ENCODE measurements around the gene TMEM187. TPM values are rescaled to one million over a fixed set of nuclear protein-coding genes. Genes with fewer than 3 reads are reported as not detected.
A peak's percentile ranks its signal among the peaks of the same experiment; 100 is the strongest.
"Not testable (repeated sequence)": the region's sequence is repeated elsewhere in the genome, so short reads cannot be mapped to it uniquely, and the experiment has no call there.

TMEM187 gene
- total RNA-seq, 1 experiment from 2014 or later, result 23.4 TPM

GRCh38 chrX:153971124-153971449 is 1.5 kb upstream of the TMEM187 start:
- DNase-seq (ENCODE audit: low spot score), result peak; percentile 97

GRCh38 chrX:153971450-153972367 is 845 bp upstream of the TMEM187 start, which contains the start of gene HCFC1:
Gene HCFC1, minus strand, starts transcription at chrX:153971818. Its CDS starts 978 bp downstream, at chrX:153970840.
- DNase-seq (ENCODE audit: low spot score), result peak; percentile 96

DNA sequence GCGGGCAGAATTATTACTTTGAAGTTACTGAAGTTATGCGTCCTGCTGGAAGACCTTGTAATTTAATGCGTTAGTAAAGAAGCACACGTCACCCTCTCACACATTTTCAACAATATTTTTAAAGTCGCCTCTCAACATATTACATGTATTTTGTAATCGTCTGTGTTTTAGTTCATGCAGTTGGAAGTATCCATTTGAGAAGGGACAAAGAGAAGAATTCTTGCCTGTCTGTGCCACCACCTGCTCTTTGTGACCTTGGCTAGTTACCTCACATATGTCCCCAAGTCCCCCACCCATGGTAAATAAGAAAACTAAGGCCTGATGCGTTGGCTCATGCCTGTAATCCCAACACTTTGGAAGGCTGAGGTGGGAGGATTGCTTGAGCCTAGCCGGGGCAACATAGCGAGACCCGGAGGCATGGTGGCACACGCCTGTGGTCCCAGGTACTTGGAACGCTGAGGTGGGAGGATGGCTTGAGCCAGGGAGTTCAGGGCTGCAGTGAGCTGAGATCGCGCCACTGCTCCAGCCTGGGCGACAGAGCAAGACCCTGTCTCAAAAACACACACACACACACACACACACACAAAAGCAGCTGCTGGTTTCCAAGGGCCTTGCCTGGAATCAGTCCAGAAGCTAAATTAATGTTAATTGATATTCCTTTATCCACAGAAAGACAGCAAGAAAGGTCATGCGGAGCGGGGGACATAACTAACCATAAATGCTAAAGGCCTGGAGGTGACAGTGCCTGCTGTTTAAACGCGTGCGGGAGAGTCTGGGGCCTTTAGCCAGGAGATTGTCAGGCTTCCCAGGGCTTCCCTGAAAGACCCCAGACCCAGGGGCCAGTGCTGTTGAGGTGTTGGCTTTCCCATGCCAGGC is 811 bp downstream of the TMEM187 start:
- no peak for DNase-seq (ENCODE audit: low spot score)

DNA sequence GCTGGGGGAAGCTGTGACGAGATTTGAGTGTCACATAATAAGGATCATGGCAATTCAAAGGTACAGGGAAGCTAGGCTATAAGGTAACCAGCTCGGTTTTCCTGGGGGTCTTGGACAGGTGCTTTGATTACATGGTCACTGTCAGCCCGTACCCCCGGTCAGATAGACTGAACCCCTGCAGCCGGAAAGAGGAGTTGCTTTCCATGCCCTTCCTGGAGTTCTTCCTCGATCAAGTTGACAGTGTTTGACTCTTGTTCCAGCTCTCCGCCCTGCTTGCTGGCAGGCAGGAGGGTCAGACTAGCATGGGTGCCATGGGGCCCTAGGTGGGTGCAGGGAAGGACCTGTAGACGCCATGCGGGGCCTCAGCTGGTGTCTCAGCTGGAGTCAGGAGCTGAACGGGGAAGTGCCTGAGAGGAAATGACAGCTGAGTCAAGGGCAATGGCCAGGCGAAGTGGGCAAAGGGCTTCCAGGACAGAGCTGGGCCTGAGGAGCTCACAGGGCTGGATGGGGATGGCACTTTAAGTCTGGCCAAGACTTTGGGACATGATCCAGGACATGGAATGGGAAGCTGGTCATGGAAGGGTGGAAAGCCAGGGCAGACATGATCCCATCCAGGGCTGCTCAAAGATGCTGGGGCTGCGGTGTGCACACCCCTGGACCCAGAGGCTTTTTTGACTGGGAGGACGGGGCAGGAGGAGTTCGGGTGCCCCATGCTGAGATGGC is 1.6 kb downstream of the TMEM187 start:
- peak; percentile 21 for DNase-seq (ENCODE audit: low spot score)

DNA sequence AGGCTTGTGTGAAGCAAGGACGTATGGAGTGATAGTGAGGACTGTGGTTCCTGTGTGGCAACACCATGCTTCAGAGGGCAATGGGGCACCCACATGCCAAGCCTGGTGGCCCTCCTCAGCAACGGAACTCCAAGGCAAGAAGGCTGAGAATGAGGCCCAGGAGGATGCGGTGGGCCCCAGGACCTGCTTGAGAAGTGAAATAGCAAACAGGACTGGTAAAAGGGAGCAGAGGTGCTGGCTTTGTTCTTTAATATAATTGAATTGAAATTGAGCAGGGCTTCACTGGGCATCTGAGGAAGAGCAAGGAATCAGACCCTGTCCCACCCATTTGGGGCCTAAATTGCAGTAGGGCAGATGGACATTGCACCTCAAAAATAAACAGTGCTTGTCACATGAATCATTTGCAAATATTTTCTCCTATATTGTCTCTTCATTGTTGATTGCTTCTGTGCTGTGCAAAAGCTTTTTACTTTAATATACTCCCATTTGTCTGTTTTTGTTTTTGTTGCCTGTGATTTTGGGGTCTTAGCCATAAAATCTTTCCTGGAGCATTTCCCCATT is 2.3 kb downstream of the TMEM187 start:
- DNase-seq (ENCODE audit: low spot score), result no peak

DNA sequence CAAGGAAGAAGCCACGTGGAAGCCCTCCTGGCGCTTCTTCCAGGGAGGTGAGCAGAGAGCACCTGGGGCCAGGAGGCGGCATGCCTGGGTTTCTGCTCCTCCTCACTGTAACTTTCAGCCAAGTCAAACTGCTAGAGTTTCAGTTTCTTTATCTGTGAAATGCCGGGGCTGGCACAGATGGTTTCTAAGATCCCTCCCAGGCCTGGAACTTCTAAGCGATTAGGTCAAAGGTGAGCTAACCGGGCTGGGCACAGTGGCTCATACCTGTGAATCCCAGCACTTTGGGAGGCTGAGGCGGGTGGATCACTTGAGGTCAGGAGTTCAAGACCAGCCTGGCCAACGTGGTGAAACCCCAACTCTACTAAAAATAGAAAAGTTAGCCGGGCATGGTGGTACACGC is 7.8 kb downstream of the TMEM187 start:
- not testable (repeated sequence) for DNase-seq (ENCODE audit: low spot score)

DNA sequence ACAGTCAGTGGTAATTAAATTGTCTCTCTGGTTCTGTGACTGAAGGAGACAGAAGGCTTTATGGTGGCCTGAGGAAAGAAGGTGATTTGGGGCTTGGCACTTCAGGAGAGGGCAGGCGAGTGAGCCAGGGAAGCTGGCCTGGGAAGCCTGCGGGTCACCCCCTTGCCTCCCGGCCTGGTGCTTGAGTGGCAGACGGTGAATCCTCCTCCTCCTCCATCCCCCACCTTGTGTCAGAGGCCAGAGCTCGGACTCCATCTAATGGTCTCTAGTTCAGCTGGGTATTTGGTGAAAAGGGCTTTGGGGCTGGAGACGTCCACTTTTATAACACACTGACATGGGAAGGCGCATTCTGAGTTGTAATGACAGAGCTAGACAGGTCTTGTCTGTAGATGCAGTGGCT is 8.7 kb downstream of the TMEM187 start:
- no peak for DNase-seq (ENCODE audit: low spot score)

DNA sequence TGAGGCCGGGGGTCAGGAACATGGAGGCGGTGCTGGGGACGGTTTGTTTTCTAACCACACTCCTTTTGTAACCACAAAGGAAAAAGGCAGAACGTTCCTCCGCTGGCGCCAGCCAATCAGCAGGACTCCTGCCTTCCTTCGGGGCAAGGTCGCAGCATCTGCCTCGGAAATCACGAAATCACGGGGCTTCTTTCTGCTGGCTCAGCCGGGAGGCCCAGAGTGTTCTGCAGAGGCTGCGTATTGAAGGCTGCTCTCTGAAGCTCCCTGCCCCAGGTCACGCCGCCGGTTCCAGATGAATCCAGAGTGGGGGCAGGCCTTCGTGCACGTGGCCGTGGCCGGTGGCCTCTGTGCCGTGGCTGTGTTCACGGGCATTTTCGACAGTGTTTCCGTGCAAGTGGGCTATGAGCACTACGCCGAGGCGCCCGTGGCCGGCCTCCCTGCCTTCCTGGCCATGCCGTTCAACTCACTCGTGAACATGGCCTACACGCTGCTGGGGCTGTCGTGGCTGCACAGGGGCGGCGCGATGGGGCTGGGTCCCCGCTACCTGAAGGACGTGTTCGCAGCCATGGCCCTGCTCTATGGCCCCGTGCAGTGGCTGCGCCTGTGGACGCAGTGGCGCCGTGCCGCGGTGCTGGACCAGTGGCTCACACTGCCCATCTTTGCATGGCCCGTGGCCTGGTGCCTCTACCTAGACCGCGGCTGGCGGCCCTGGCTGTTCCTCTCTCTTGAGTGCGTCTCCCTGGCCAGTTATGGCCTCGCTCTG is 9.4 kb downstream of the TMEM187 start:
- no peak for DNase-seq (ENCODE audit: low spot score)

DNA sequence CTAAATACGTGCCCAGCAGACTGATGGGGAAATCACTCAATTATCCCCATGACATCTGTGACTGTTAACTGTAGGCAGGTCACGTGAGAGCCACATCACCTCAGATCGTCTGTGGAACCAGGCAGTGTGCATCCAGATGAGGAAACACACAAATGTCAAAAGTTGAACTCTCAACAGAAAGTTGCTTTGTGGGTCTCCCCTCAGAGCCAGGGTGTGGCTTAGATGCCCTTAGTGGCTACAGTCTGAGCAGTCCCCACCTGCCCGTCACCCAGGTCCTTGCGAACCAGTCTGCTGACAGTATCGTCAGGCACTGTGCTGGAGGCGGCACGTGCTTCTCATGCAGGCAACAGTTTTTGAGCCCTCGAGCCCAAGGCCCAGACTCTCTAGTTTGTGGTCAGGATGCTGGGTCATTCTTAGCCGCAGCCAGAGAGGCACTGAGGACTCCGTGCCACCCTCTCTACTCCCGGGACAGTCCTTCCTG is 10.8 kb downstream of the TMEM187 start:
- no peak for DNase-seq (ENCODE audit: low spot score)

DNA sequence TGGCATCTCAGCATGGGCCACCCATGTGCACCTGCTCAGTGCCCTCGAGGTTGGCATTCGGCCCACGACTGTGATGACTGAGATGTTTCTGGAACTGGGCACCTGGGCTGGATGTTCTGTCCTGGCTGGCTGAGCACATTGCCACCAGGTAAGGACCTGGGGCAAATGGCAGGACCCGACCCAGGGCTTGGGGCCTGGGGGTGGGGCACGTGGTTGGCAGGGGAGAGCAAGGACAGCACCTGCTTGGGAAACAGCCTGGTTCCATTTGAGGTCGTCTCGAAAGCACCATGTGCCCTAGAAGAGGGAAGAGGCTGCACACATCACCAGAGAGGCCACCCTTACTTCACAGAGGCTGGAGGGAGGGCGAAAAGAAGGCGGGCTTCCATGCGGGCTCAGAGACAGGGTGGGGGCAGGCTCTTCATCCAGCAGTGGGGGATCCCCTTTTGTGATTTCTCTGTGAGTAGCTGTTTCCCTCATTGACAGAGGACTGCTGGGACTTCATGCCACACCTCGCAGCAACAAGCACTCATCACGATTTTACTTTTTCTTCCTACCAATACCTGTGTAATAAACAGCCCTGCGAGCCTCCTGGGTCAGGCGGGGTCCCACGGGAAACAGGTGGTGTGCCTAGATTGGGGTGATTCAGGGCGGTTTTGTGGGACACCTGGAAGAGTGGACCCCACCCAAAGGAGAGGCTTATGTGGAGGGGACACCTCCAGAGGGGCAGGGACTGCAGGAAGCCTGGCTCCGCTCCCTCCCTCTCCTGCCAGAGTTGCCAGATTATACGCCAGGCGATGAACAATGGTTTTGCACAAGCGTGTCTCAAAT is 12.0 kb downstream of the TMEM187 start:
- DNase-seq (ENCODE audit: low spot score), result no peak

DNA sequence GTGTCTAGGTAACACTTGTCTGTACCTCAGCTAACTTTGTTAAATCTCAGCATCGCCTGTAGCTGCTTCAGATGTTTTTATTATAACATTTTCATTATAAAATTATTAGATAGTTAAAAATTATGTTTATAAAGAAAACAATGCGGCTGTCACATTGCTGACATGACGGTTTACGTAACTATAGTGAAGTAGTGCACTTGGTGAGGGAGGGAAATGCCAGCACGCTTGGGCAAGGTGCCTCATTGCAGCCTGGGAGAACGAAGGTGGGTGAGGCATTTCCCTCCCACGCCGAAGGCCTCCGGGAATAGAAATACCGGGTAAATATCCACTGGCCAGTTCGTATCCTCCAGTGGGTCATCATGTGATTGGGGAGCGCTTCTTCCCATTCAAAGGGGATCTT is 15.9 kb downstream of the TMEM187 start:
- DNase-seq (ENCODE audit: low spot score), result no peak

- no peak for DNase-seq (ENCODE audit: low spot score)
Measured at GRCh38 chrX:153989973-153990655, 17.6 kb downstream of the TMEM187 start.

DNA sequence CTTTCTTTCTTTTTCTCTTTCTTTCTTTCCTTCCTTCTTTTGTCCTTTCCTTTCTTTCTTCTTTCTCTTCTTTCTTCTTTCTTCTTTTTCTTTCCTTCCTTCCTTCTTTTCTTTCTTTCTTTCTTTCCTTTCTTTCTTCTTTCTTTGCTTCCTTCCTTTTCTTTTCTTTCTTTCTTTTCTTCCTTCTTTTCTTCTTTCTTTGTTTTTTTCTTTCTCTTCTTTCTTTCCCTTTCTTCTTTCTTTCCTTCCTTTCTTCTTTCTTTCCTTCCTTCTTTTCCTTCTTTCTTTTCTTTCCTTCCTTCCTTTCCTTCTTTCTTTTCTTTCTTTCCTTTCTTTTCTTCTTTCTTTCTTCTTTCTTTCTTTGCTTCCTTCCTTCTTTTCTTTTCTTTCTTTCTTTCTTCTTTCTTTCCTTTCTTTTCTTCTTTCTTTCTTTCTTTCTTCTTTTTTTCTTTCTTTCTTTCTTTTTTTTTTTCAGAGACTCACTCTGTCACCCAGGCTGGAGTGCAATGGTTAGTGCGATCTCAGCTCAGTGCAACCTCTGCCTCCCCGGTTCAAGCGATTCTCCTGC is 18.5 kb downstream of the TMEM187 start:
- no peak for DNase-seq (ENCODE audit: low spot score)

DNA sequence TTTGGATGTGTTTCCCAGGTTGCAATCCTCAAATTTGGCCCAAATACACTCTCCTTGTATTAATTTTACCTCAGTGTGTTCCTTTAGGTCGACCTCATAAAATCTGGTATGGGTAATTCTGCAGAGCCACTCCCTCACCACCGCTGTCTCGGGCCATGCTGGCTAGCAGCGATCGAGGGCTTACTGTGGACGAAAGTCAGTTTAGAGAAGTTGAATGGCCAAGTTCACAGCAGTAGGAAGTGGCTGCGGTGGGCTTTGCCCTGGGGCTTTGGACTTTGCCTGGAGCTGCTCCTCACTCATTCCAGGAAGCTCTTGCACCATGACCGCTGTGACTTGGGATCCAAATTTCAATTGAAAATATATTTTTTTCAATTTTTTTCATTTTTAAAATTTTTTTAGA is 19.6 kb downstream of the TMEM187 start:
- DNase-seq (ENCODE audit: low spot score), result no peak

DNA sequence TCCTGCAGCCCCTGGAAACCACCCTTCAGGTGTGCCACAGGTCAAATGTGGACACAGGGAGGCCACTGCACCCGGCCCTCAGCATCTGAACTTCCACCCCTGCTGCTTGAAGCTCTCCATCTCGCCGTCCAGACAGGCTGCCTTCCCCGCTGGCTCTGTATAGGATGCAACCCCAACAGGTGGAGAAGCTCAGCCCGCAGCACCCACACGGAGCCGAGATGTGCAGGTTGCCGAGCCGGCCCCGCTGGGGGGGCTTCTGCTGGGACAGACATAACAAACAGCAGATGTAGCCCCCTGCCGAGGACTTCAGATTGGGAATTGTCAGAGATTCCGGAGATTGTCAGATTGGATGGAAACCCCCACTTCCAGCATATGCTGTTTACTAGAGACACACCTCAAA is 20.5 kb downstream of the TMEM187 start:
- DNase-seq (ENCODE audit: low spot score), result no peak

DNA sequence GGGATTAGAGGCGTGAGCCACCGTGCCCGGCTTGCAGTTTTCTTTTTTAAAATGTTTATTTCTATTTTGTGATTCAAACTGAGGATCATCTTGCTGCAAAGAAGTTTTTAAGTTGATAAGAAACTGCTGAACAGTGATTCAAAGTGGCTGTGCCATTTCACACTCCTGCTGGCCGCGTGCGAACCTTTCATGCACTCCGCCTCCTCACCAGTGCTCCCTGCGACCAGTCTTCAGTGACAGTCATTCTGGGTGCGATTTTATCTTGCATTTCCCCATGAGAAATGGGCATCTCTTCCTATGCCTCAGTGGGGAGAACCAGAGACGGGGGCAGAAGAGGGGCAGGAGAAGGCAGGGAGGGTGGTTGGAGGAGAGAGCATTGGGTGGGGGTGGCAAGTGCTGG is 21.4 kb downstream of the TMEM187 start:
- DNase-seq (ENCODE audit: low spot score), result no peak

DNA sequence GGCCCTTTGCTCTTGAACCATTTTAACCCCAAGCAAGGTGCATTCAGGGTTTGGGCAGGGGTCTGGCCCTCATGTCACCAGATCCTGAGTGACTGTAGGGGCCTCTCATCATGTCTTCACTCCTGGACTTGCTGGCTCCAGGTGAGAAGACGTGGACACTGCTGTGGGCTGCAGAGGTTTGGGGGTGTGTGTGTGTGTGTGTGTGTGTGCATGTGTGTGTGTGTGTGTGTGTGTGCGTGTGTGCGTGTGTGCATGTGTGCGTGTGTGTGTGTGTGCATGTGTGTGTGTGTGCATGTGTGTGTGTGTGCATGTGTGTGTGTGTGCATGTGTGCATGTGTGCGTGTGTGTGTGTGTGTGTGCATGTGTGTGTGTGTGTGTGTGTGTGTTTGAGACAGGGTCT is 21.8 kb downstream of the TMEM187 start:
- not testable (repeated sequence) for DNase-seq (ENCODE audit: low spot score)

DNA sequence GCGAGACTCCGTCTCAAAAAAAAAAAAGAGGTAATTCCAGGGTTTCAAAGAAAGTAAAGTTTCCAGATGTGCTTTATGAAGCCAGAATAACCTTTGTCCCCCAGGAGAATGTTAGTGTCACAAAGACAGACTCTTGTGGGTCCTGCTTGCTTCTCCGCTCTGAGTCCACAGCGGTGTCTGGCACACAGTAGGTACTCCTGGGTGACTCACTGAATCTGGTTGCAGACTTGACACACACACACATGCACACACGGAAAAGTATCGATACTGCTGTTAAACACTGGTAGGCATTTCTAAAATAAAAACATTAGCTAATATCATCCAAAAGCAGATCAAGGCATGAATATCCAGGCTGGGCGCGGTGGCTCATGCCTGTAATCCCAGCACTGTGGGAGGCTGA is 22.9 kb downstream of the TMEM187 start:
- DNase-seq (ENCODE audit: low spot score), result no peak
